GM12878 (cell line): ENCODE data around the gene STX10.

Experiments used
- CBFB ChIP-seq: IDR thresholded peaks from 2 replicates; pipeline ENCODE4 v1.6.1; 2016; ENCODE audit warnings: antibody characterized with exemption, low read depth
- ESRRA ChIP-seq: IDR thresholded peaks from 2 replicates; pipeline ENCODE4 v1.6.1; 2012; ENCODE audit warnings: mild to moderate bottlenecking, low read length, improper control_type of control experiment
- EZH2 ChIP-seq: IDR thresholded peaks from 2 replicates; pipeline ENCODE4 v1.6.1; 2012; ENCODE audit warnings: low read depth, mild to moderate bottlenecking, control low read depth, inconsistent platforms, low read length, borderline replicate concordance; ENCODE audit not compliant: control insufficient read depth
- NFIC ChIP-seq: IDR thresholded peaks from 2 replicates; pipeline ENCODE4 v1.6.1; 2012; ENCODE audit warnings: low read depth, mild to moderate bottlenecking, inconsistent platforms, low read length, moderate library complexity
- POLR2AphosphoS5 ChIP-seq: IDR thresholded peaks from 2 replicates; pipeline ENCODE4 v1.6.1; 2011; ENCODE audit warnings: mild to moderate bottlenecking, low read length, inconsistent platforms
- ZNF217 ChIP-seq: fragments of 450-650 bp; IDR thresholded peaks from 2 replicates; pipeline ENCODE4 v1.6.1; 2017; ENCODE audit warnings: antibody characterized with exemption, mild to moderate bottlenecking
- TF ChIP-seq, protein P1 (sequence below), 3 experiments: IDR thresholded peaks in 2 of 3; conservative IDR thresholded peaks in 1 of 3; 2 replicates each; pipeline ENCODE4 v1.5.1; 2011; ENCODE audit warnings: low read depth in 3 of 3, low read length in 3 of 3, mild to moderate bottlenecking in 3 of 3, control low read depth in 2 of 3, moderate library complexity in 2 of 3, inconsistent platforms in 1 of 3, mixed read lengths in 1 of 3; ENCODE audit not compliant: control insufficient read depth in 2 of 3, insufficient read depth in 1 of 3; ENCODE audit errors: extremely low read depth in 1 of 3
- TF ChIP-seq, protein P2 (sequence below): IDR thresholded peaks from 2 replicates; pipeline ENCODE4 v1.6.1; 2012; ENCODE audit warnings: low read length, inconsistent platforms
- TF ChIP-seq, protein P3 (sequence below): IDR thresholded peaks from 2 replicates; pipeline ENCODE4 v1.6.1; 2012; ENCODE audit warnings: low read depth, low read length, improper control_type of control experiment
- TF ChIP-seq, protein P4 (sequence below): IDR thresholded peaks from 2 replicates; pipeline ENCODE4 v1.6.1; 2012; ENCODE audit warnings: mild to moderate bottlenecking, low read depth, low read length
- TF ChIP-seq, protein P5 (sequence below): IDR thresholded peaks from 2 replicates; pipeline ENCODE4 v1.6.1; 2011; ENCODE audit warnings: low read depth, mild to moderate bottlenecking, low read length, moderate library complexity, borderline replicate concordance; ENCODE audit errors: extremely low read depth

- TF ChIP-seq, protein P1, sequence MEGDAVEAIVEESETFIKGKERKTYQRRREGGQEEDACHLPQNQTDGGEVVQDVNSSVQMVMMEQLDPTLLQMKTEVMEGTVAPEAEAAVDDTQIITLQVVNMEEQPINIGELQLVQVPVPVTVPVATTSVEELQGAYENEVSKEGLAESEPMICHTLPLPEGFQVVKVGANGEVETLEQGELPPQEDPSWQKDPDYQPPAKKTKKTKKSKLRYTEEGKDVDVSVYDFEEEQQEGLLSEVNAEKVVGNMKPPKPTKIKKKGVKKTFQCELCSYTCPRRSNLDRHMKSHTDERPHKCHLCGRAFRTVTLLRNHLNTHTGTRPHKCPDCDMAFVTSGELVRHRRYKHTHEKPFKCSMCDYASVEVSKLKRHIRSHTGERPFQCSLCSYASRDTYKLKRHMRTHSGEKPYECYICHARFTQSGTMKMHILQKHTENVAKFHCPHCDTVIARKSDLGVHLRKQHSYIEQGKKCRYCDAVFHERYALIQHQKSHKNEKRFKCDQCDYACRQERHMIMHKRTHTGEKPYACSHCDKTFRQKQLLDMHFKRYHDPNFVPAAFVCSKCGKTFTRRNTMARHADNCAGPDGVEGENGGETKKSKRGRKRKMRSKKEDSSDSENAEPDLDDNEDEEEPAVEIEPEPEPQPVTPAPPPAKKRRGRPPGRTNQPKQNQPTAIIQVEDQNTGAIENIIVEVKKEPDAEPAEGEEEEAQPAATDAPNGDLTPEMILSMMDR (IDR thresholded peaks at IDR 0.05 in 2 of 3, conservative IDR thresholded peaks at IDR 0.05 in 1 of 3; ENCODE audit: control insufficient read depth in 2 of 3, extremely low read depth in 1 of 3, insufficient read depth in 1 of 3, low read depth in 3 of 3, low read length in 3 of 3) = no peak
- TF ChIP-seq CBFB (no peak), ESRRA (no peak), EZH2 (no peak), ZNF217 (no peak), NFIC (no peak), POLR2AphosphoS5 (no peak)
- TF ChIP-seq, protein P2, sequence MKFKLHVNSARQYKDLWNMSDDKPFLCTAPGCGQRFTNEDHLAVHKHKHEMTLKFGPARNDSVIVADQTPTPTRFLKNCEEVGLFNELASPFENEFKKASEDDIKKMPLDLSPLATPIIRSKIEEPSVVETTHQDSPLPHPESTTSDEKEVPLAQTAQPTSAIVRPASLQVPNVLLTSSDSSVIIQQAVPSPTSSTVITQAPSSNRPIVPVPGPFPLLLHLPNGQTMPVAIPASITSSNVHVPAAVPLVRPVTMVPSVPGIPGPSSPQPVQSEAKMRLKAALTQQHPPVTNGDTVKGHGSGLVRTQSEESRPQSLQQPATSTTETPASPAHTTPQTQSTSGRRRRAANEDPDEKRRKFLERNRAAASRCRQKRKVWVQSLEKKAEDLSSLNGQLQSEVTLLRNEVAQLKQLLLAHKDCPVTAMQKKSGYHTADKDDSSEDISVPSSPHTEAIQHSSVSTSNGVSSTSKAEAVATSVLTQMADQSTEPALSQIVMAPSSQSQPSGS = no peak
- TF ChIP-seq, protein P3, sequence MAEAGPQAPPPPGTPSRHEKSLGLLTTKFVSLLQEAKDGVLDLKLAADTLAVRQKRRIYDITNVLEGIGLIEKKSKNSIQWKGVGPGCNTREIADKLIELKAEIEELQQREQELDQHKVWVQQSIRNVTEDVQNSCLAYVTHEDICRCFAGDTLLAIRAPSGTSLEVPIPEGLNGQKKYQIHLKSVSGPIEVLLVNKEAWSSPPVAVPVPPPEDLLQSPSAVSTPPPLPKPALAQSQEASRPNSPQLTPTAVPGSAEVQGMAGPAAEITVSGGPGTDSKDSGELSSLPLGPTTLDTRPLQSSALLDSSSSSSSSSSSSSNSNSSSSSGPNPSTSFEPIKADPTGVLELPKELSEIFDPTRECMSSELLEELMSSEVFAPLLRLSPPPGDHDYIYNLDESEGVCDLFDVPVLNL = no peak
- TF ChIP-seq, protein P4, sequence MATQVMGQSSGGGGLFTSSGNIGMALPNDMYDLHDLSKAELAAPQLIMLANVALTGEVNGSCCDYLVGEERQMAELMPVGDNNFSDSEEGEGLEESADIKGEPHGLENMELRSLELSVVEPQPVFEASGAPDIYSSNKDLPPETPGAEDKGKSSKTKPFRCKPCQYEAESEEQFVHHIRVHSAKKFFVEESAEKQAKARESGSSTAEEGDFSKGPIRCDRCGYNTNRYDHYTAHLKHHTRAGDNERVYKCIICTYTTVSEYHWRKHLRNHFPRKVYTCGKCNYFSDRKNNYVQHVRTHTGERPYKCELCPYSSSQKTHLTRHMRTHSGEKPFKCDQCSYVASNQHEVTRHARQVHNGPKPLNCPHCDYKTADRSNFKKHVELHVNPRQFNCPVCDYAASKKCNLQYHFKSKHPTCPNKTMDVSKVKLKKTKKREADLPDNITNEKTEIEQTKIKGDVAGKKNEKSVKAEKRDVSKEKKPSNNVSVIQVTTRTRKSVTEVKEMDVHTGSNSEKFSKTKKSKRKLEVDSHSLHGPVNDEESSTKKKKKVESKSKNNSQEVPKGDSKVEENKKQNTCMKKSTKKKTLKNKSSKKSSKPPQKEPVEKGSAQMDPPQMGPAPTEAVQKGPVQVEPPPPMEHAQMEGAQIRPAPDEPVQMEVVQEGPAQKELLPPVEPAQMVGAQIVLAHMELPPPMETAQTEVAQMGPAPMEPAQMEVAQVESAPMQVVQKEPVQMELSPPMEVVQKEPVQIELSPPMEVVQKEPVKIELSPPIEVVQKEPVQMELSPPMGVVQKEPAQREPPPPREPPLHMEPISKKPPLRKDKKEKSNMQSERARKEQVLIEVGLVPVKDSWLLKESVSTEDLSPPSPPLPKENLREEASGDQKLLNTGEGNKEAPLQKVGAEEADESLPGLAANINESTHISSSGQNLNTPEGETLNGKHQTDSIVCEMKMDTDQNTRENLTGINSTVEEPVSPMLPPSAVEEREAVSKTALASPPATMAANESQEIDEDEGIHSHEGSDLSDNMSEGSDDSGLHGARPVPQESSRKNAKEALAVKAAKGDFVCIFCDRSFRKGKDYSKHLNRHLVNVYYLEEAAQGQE = no peak
- TF ChIP-seq, protein P5, sequence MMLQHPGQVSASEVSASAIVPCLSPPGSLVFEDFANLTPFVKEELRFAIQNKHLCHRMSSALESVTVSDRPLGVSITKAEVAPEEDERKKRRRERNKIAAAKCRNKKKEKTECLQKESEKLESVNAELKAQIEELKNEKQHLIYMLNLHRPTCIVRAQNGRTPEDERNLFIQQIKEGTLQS = no peak
Measured at GRCh38 chr19:13160557-13160956, 10.4 kb upstream of the STX10 start.
